ENCODE data around the gene TRPT1.
A peak's percentile ranks its signal among the peaks of the same experiment; 100 is the strongest.

The TRPT1 gene

DNA sequence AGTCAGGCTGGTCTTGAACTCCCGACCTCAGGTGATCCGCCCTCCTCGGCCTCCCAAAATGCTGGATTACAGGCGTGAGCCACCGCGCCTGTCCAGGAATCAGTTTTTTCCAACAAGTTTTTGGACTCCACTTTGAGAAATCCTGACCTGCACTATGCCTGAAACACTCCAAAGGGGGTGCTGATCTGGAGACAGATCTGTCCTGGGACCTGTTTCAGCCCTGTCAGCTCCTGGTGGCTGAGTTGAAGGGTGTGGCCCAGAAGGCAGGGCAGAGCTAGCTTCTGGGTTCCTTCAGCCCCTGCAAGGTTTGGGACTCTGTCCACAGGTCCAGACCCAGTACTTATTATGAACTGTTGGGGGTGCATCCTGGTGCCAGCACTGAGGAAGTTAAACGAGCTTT lies 5.6 kb upstream of the TRPT1 start:
- H3K4me3 ChIP-seq (ENCODE audit: low read depth, low read length), result no peak overlapping the region

DNA sequence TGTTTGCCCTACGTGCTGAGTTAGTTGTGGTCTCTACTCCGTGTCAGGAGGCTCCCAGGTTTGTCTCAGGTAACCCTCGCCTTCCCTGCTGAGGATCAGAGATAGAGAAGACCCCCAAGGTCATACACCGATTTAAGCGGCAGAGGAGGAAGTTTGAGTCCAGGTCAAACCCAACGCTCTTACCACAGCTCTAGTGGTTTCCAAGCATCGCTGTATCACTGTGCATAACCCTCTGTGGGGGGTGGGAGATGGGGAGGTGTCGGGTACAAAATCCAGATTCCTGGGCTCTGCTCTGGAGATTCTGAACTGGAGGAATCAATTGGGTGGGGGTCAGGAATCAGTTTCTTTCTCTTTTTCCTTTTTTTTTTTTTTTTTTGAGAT lies 5.0 kb upstream of the TRPT1 start:
- H3K4me3 ChIP-seq (ENCODE audit: low read depth, low read length), result peak overlapping the region; percentile 61

DNA sequence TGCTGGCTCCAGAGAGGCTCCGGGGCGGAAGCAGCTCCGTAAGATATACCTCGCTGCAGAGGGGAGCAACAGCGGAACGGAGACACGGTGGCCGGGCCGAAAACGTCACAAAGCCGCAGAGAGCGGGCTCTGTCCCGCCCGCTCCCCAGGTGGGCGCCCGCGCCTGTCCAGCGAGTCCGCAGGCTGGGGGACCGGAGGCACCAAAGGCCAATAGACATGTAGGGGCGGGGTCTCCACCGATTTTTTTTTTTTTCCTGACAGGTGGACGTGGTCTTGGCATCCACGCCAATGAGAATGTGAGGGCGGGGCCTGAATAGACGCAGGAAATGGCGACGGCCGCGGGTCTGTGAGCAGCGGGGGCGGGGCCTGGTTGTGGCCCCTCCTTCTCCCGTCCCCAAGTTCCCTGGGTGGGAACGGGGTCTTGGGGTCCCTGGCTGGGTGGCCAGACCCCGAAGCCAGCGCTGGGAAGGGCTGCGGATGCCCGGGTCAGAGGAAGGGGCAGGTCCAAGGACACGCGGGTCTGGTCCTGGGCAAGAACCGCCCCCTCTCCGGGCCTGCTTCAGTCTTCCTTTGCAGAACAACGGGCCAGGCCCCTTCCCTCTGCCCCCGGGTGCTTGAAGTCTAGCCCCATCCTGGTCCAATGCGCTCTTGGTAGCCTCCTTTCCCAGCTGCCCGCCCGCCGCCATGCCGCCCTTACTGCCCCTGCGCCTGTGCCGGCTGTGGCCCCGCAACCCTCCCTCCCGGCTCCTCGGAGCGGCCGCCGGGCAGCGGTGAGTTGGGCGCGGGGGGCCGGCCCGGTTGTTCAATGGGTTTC lies 4.4 kb upstream of the TRPT1 start, which contains the start of gene DNAJC4:
TSS of gene DNAJC4 (plus strand) at position 378 of the 814 bp plus-strand sequence. CDS start at position 685, 307 bp downstream.
- peak within 1 kb of the TSS; percentile 61 for H3K4me3 ChIP-seq (ENCODE audit: low read depth, low read length)

DNA sequence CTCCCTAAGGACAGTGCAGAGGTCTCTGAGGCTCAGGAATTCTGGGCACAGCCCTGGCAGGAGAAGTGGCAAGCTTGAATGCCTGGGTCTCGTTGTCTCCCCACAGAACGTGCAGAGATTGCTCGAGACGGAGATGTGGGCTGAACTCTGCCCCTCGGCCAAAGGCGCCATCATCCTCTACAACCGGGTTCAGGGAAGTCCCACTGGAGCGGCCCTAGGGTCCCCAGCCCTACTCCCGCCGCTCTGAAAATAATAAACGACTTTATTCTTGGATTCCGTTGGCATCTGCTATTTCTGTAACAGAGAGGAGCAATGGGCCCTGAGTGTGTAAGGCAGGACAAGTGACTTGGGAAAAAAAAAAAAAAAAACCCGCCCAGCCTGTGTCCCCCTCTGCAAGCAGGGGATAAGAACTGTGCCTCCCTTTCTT lies 3.8 kb upstream of the TRPT1 start:
- peak overlapping the region; percentile 61 for H3K4me3 ChIP-seq (ENCODE audit: low read depth, low read length)

DNA sequence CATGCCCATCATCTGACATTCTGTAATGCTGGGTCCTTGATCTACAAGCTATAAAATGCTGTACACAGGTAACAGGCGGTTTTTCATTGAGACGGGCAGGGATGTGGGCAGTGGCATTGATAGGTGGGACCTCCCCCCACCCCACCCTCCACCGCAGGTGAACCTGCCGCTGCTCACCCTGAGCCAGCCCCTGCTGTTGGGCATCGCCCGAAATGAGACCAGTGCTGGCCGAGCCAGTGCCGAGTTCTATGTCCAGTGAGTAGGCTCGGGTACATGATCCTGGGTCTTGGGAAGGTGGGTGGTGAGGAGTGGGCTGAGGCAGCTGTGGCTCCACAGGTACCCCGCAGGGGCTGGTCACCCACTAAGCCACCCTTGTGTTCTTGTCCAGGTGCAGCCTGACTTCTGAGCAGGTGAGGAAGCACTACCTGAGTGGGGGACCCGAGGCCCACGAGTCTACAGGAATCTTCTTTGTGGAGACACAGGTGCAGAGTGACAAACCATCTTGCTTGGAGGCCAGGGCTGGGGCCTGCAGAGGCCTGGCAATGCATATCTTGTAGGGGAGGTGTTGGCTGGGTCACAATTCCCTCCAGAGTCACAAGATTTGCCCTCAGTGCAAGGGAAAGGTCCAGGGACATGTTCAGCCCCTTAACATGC lies 3.2 kb upstream of the TRPT1 start:
- H3K4me3 ChIP-seq (ENCODE audit: low read depth, low read length), result no peak overlapping the region

DNA sequence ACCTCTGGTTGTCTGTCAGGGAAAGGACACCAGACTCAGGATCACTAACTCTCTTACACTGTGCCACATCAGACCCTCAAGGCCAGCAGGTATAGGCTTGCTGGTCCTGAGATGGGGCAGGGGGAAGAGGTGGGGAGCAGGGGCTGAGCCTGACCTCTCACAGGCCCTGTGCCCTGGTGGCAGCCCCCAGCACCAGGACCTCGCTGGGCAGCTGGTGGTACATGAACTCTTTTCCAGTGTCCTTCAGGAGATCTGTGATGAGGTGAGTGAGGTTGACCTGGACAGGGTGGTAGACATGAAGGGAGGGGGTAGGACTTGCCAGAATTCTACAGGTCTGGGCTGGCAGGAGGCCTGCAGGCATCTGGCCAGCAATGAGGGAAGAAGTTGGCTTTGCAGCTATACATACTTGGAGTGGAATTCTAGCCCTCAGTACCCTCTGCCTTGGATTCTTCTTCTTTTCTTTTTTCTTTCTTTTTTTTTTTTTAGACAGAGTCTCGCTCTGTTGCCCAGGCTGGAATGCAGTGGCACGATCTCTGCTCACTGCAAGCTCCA lies 1.5 kb upstream of the TRPT1 start:
- H3K4me3 ChIP-seq (ENCODE audit: low read depth, low read length), result no peak overlapping the region

DNA sequence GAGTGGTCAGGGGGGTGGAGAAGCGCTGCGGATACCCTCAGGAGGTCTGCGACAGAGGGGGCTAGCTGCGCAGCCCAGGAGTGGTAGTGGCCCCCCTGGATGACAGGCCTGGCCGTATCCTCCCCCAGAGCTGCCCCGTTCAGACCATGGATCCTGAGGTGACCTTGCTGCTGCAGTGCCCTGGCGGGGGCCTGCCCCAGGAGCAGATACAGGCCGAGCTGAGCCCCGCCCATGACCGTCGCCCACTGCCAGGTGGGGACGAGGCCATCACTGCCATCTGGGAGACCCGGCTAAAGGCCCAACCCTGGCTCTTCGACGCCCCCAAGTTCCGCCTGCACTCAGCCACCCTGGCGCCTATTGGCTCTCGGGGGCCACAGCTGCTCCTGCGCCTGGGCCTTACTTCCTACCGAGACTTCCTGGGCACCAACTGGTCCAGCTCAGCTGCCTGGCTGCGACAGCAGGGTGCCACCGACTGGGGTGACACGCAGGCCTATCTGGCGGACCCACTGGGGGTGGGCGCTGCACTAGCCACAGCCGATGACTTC lies 593 bp upstream of the TRPT1 start:
- H3K4me3 ChIP-seq (ENCODE audit: low read depth, low read length), result peak overlapping the region; percentile 78

DNA sequence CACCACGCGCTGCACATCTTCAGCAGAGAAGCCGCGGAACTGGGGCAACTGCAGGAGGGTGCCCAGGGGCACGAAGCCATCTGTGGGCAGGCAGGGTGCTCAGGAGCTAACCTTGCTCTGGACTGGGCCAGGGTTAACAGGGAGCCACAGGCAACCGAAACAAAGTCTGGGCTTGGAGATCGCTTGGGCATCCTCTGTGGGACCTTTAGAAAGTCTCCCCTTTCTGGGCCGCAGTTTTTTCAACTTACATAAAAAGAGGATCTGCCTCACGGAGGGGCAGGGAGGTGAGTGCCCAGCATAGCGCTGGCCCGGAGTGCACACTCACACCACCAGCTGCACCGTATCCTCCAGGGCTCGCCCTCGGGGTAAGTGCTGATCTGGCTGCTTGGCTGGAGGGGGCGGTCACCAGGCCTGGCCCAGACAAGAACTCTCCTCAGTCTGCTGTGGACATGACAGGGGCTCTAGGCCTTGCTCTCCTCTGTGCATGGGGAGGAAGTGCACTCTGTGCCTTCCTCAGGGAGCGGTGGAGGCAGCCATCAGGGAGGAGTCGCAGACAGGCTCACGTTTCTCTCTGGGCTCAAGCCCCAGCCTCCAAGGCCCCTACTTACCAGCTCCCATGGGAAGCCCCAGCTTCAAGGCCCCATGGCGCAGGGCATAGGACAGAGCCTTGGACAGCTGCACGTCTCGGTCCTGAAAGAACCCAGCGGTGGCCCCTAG lies 937 bp downstream of the TRPT1 start:
- peak overlapping the region; percentile 78 for H3K4me3 ChIP-seq (ENCODE audit: low read depth, low read length)

DNA sequence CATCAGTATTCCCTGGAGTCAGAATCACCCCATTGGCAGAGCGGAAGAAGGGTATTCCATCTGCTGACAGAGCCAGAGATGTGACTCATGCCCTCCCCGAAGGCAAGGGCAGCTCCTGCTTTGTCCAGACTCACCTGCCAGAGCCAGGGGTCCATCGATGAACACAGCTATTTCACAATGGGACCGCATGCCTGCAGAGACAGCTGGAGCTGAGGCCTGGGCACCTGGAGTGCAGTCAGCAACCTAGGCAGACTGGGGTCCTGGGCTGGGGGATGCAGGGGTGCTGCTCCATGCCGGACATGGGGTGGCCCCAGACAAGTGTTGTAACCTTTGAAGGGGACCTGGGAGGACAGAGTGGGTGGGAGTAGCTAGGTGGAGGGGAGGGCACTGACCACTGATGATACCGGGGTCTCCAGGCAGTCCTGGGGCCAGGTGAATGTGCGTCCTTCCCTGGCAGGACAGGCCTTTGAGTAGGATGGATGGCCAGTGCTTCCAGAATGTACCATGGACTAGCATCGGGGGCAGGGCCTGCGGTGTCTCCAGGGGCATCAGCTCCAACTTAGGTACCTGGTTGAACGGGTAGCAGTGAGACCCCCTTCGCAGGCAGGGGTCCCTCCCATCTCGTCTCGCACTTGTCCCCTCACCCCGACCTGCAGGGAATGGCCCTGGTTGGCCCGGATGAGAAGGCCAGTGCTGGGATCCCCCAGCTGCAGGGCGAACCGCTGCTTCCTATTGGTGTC lies 1.7 kb downstream of the TRPT1 start:
- H3K4me3 ChIP-seq (ENCODE audit: low read depth, low read length), result no peak overlapping the region

DNA sequence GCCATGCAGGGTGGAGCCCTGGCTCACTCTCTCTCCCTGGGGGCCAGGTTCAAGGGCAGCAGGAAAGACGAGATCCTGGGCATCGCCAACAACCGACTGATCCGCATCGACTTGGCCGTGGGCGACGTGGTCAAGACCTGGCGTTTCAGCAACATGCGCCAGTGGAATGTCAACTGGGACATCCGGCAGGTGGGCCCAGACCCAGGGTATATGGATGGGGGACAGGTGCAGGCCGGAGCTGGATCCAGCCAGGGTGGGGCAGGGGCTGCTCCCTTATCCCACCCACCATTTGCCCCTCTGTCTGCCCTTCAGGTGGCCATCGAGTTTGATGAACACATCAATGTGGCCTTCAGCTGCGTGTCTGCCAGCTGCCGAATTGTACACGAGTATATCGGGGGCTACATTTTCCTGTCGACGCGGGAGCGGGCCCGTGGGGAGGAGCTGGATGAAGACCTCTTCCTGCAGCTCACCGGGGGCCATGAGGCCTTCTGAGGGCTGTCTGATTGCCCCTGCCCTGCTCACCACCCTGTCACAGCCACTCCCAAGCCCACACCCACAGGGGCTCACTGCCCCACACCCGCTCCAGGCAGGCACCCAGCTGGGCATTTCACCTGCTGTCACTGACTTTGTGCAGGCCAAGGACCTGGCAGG lies 2.9 kb downstream of the TRPT1 start:
- no peak overlapping the region for H3K4me3 ChIP-seq (ENCODE audit: low read depth, low read length)

DNA sequence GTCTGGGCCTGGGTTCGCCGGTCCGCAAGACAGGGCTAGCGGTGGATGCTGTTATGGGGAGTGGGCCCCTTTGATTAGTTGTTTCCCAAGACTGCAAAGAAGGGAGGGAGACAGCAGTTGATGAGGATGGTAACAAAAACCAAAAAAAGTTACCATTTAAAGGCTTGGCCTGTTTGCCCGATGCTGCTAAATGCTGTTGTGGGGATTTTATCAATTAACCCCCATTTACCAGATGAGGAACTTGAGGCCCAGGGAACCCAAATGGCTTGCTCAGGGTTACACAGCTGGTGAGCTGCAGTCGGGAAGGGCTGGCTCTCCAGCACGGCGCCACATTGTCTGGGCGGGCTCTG lies 3.4 kb downstream of the TRPT1 start:
- H3K4me3 ChIP-seq (ENCODE audit: low read depth, low read length), result no peak overlapping the region

DNA sequence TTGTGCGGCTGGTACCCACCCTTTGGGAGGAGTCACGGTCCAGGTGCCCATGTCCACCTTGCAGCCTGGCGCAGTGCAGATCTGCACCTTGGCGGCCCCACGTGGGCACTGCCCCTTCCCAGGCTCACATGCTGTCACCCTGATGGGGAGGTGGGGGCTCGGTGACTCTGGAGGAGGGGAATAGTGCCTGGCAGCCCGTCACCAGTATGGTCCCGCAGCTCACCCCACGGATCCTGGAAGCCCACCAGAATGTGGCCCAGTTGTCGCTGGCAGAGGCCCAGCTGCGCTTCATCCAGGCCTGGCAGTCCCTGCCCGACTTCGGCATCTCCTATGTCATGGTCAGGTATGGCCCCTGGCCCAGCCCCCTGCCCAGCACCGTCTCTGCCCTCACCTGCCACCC lies 5.2 kb downstream of the TRPT1 start:
- no peak overlapping the region for H3K4me3 ChIP-seq (ENCODE audit: low read depth, low read length)

DNA sequence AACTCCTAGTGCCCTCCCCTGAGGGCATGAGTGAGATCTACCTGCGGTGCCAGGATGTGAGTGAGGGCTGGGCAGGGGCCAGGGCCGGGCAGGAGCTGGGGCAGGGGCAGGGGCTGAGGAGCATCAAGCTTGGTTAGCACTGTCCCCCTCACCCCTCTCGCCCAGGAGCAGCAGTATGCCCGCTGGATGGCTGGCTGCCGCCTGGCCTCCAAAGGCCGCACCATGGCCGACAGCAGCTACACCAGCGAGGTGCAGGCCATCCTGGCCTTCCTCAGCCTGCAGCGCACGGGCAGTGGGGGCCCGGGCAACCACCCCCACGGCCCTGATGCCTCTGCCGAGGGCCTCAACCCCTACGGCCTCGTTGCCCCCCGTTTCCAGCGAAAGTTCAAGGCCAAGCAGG lies 5.7 kb downstream of the TRPT1 start:
- H3K4me3 ChIP-seq (ENCODE audit: low read depth, low read length), result no peak overlapping the region

DNA sequence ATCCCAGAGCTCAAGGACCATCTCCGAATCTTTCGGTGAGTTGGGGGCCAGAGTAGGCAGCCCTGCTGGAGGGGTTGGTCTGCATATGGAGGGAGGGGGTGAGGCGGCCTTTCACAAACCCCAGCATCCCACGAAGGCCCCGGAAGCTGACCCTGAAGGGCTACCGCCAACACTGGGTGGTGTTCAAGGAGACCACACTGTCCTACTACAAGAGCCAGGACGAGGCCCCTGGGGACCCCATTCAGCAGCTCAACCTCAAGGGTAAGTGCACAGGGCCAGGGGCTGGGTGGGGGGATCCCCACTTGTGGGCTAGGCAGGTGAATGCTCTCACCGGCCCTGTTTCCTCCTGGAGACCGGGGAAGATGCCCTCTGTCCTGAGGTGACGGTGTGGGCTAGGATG lies 6.2 kb downstream of the TRPT1 start:
- no peak overlapping the region for H3K4me3 ChIP-seq (ENCODE audit: low read depth, low read length)

DNA sequence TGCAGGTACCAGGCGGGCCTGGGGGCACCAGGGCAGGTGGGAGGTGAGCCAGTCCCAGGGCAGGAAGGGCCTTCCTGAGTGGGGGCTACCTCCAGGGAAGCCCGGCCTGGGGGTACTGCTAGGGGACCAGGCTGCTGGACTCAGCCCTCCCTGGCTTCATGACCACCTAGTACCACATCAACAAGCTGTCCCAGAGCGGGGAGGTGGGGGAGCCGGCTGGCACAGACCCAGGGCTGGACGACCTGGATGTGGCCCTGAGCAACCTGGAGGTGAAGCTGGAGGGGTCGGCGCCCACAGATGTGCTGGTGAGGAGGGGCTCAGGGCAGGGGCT lies 6.7 kb downstream of the TRPT1 start:
- H3K4me3 ChIP-seq (ENCODE audit: low read depth, low read length), result no peak overlapping the region

DNA sequence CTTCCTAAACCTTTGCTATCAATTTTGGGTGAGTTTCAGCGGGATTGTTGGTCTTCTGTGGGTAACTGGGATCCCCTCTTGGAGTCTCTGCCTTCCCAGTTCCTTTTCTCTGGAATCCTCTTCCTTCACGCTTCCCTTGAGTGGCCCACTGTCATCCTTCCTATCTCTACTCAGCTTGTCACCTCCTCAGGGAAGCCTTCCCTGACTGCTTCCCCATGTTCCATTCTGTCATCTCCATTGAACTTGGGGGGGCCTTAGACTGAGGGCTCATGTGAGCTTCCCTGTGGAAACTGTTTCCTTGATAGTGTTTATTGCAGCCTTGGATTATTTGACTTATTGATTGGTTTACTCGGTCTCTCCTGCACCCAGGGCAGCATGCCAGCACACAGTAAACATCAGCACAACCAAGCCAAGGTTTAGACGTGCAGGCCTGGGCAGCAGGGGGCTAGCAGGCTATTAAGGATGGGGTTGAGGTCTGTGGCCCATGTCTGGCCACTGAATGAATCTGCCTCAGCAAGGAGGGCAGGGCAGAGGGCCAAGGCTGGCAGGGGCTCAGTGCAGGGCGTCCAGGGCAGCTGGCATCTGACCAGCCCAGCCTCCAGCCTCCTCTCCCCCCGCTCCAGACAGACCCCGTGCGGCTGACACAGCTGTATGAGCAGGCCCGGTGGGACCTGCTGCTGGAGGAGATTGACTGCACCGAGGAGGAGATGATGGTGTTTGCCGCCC lies 7.2 kb downstream of the TRPT1 start:
- H3K4me3 ChIP-seq (ENCODE audit: low read depth, low read length), result no peak overlapping the region

DNA sequence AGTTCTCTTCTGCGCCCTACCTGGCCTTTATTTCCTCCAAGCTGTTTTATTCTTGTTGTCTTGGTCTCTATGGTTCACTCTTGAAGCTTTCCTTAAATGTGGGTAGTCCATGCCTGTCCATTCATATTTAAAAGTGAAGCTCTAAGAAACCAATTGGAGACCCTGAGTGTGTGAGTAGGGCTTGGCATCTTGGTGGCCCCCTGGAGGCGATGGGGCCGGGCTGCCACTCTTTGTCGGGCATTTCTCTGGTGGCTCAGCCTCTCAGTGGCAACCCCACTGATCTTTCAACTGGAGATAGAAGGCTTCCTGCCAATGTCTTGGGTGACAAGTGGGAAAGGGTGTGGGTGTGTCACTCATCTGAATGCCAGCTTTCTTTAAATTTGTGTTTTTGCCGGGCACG lies 9.1 kb downstream of the TRPT1 start:
- H3K4me3 ChIP-seq (ENCODE audit: low read depth, low read length), result no peak overlapping the region

DNA sequence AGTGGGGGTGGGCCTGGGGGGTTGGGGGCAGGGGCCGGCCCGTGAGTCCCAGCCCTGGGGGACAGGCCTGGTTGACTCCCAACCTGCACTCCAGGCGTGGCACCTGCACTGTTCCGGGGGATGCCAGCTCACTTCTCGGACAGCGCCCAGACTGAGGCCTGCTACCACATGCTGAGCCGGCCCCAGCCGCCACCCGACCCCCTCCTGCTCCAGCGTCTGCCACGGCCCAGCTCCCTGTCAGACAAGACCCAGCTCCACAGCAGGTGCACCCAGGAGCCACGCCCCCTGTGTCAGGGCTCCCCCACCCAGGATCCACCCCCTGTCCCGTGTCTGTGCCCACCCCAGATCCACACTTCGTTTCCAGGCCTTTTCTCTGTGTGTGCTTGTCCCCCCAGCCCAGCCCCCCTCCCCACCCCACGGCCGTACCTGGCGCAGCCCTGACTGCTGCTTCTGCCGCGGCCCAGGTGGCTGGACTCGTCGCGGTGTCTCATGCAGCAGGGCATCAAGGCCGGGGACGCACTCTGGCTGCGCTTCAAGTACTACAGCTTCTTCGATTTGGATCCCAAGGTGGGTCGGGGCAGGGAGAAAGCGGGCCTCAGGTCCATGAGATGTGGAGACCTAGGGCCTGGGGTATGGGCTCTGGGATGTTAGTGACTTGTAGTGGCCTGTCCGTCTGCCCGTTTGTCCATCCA lies 14.7 kb downstream of the TRPT1 start:
- no peak overlapping the region for H3K4me3 ChIP-seq (ENCODE audit: low read depth, low read length)
